ENCODE results near the gene KCNA5. TPM values are rescaled to one million over a fixed set of nuclear protein-coding genes. Genes with fewer than 3 reads are reported as not detected.

KCNA5 gene
- total RNA-seq, 4 donors from 2014 or later = 0.60 to 3.7 (median 2.0) TPM

DNA sequence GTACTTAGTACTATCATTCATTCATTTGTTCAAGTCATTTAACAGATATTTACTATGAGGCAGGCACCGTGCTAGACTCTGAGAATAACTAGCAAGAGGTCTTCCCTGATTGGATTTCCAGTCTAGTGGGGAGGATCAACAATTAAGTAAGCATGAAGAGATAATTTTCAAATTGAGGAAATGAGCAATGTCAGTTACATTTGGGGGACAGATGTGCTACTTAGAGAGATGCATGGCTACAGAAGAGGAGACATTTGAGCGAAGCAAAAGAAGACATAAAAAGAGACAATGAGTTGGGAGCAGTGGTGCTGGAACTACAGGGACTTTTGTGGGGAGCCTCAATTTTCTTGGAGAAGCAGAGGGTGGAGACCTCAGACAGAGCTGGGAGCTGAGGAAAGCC, 7.7 kb downstream of the KCNA5 start:
- DNase-seq = no peak
- 75 to 78% methylated on average over 2 of the region's 2 CpGs for WGBS, 2 donors (ENCODE audit: low coverage in 1 of 2)

DNA sequence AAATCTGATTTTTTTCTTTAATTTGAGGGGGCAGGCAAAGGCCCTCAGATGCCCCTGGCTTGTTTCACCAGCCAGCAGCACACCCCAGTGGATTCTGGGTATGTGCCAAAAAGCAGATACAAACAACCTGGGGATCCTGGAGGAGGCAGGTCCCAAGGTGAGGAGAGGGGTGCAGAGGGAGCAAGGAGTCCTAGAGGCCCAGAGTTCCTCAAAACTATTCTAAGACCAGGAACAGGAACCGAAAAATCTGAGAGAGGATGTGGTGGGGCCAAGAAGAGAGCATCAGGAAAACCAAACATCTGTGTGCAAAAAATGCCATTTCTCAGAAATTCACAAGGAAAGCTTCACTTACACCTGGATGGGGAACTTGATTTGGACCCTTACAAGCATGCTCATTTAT, 8.2 kb downstream of the KCNA5 start:
- TF ChIP-seq POLR2AphosphoS5 (IDR thresholded peaks at IDR 0.05) (no peak), POLR2A (IDR thresholded peaks at IDR 0.05) (no peak), EP300 (IDR thresholded peaks at IDR 0.05; ENCODE audit: low read depth) (no peak)
- TF ChIP-seq, protein P1, sequence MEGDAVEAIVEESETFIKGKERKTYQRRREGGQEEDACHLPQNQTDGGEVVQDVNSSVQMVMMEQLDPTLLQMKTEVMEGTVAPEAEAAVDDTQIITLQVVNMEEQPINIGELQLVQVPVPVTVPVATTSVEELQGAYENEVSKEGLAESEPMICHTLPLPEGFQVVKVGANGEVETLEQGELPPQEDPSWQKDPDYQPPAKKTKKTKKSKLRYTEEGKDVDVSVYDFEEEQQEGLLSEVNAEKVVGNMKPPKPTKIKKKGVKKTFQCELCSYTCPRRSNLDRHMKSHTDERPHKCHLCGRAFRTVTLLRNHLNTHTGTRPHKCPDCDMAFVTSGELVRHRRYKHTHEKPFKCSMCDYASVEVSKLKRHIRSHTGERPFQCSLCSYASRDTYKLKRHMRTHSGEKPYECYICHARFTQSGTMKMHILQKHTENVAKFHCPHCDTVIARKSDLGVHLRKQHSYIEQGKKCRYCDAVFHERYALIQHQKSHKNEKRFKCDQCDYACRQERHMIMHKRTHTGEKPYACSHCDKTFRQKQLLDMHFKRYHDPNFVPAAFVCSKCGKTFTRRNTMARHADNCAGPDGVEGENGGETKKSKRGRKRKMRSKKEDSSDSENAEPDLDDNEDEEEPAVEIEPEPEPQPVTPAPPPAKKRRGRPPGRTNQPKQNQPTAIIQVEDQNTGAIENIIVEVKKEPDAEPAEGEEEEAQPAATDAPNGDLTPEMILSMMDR (IDR thresholded peaks at IDR 0.05) = no peak
- 50 to 57% methylated on average over 1 of the region's 1 CpG for WGBS, 2 donors (ENCODE audit: low coverage in 1 of 2)
- DNase-seq = no peak
- peaks cover 0 to 22% (median 0%) of the 10 kb centered on the region in 4 donors for H3K4me1 ChIP-seq
- H3K27ac ChIP-seq = no peak overlapping the region
- no peaks in the 10 kb centered on the region for H3K9me3 ChIP-seq
- intact Hi-C loops (cut with DNase I; ENCODE audit: low total_unique reads) = no loop called here
- in situ Hi-C loops (cut with MboI; ENCODE audit: low pct_ligation_motif_present in 1 of 4, low pct_unique_long_range_greater_than_20kb in 1 of 4, low sequenced_read_pairs in 3 of 4) = no loop called here
- no peaks in the 10 kb centered on the region for H3K36me3 ChIP-seq
- H3K4me3 ChIP-seq = no peak overlapping the region
- H3K27me3 ChIP-seq = peaks cover 14% of the 10 kb centered on the region

More for the DNA sequence above, 7.7 kb downstream of the KCNA5 start:
- intact Hi-C loops (cut with DNase I; ENCODE audit: low total_unique reads) = no loop called here
- TF ChIP-seq EP300 (IDR thresholded peaks at IDR 0.05; ENCODE audit: low read depth) (no peak), POLR2AphosphoS5 (IDR thresholded peaks at IDR 0.05) (no peak), POLR2A (IDR thresholded peaks at IDR 0.05) (no peak)
- TF ChIP-seq, protein P1 (IDR thresholded peaks at IDR 0.05) = no peak
- Histone ChIP-seq H3K4me1 (peaks cover 0 to 22% (median 0%) of the 10 kb centered on the region in 4 donors), H3K9me3 (no peaks in the 10 kb centered on the region), H3K27me3 (peaks cover 14% of the 10 kb centered on the region), H3K27ac (no peak overlapping the region), H3K36me3 (no peaks in the 10 kb centered on the region), H3K4me3 (no peak overlapping the region)
- in situ Hi-C loops (cut with MboI; ENCODE audit: low pct_ligation_motif_present in 1 of 4, low pct_unique_long_range_greater_than_20kb in 1 of 4, low sequenced_read_pairs in 3 of 4) = no loop called here

GRCh38 chr12:5052348-5052747, 8.7 kb downstream of the KCNA5 start:
- Histone ChIP-seq H3K4me3 (no peak overlapping the region), H3K27ac (no peak overlapping the region), H3K4me1 (peaks cover 0 to 22% (median 0%) of the 10 kb centered on the region in 4 donors), H3K36me3 (no peaks in the 10 kb centered on the region), H3K27me3 (peaks cover 14% of the 10 kb centered on the region), H3K9me3 (no peaks in the 10 kb centered on the region)
- TF ChIP-seq POLR2AphosphoS5 (IDR thresholded peaks at IDR 0.05) = no peak
- DNase-seq = no peak
- in situ Hi-C loops (cut with MboI; ENCODE audit: low pct_ligation_motif_present in 1 of 4, low pct_unique_long_range_greater_than_20kb in 1 of 4, low sequenced_read_pairs in 3 of 4) = no loop called here
- 72 to 100% methylated on average over 1 to 4 of the region's 4 CpGs for WGBS, 2 donors (ENCODE audit: low coverage in 1 of 2)
- intact Hi-C loops (cut with DNase I; ENCODE audit: low total_unique reads) = no loop called here

- intact Hi-C loops (cut with DNase I; ENCODE audit: low total_unique reads) = no loop called here
- Histone ChIP-seq H3K4me1 (no peaks in the 10 kb centered on the region), H3K36me3 (no peaks in the 10 kb centered on the region), H3K4me3 (no peak overlapping the region), H3K27ac (peak overlapping the region in 1 of 4 donors; percentile 47), H3K9me3 (no peaks in the 10 kb centered on the region), H3K27me3 (peaks cover 4% of the 10 kb centered on the region)
- TF ChIP-seq, protein P1 (IDR thresholded peaks at IDR 0.05) = no peak
- TF ChIP-seq POLR2A (IDR thresholded peaks at IDR 0.05) (no peak), POLR2AphosphoS5 (IDR thresholded peaks at IDR 0.05) (no peak), EP300 (IDR thresholded peaks at IDR 0.05; ENCODE audit: low read depth) (no peak)
- in situ Hi-C loops (cut with MboI; ENCODE audit: low pct_ligation_motif_present in 1 of 4, low pct_unique_long_range_greater_than_20kb in 1 of 4, low sequenced_read_pairs in 3 of 4) = no loop called here
- DNase-seq = no peak
- 46 to 47% methylated on average over 3 to 6 of the region's 6 CpGs for WGBS, 2 donors (ENCODE audit: low coverage in 1 of 2)
These were observed 15.7 kb downstream of the KCNA5 start for GRCh38 chr12:5059358-5059757.

GRCh38 chr12:5060958-5061357, 17.3 kb downstream of the KCNA5 start:
- Histone ChIP-seq H3K4me3 (no peak overlapping the region), H3K27ac (no peak overlapping the region), H3K9me3 (no peaks in the 10 kb centered on the region), H3K4me1 (no peaks in the 10 kb centered on the region), H3K36me3 (no peaks in the 10 kb centered on the region), H3K27me3 (peaks cover 4% of the 10 kb centered on the region)
- TF ChIP-seq EP300 (IDR thresholded peaks at IDR 0.05; ENCODE audit: low read depth) (no peak), POLR2A (IDR thresholded peaks at IDR 0.05) (no peak), POLR2AphosphoS5 (IDR thresholded peaks at IDR 0.05) (no peak)
- TF ChIP-seq, protein P1 (IDR thresholded peaks at IDR 0.05) = no peak
- DNase-seq = no peak
- WGBS, 2 donors (ENCODE audit: low coverage in 1 of 2) = 67 to 74% methylated on average over 2 to 3 of the region's 3 CpGs
- in situ Hi-C loops (cut with MboI; ENCODE audit: low pct_ligation_motif_present in 1 of 4, low pct_unique_long_range_greater_than_20kb in 1 of 4, low sequenced_read_pairs in 3 of 4) (no loop called here), intact Hi-C loops (cut with DNase I; ENCODE audit: low total_unique reads) (no loop called here)
